Measurements from ENCODE around the gene NKX1-1. TPM values are rescaled to one million over a fixed set of nuclear protein-coding genes. Genes with fewer than 3 reads are reported as not detected.

NKX1-1 gene
- total RNA-seq, 2 donors from 2014 or later: not detected

DNA sequence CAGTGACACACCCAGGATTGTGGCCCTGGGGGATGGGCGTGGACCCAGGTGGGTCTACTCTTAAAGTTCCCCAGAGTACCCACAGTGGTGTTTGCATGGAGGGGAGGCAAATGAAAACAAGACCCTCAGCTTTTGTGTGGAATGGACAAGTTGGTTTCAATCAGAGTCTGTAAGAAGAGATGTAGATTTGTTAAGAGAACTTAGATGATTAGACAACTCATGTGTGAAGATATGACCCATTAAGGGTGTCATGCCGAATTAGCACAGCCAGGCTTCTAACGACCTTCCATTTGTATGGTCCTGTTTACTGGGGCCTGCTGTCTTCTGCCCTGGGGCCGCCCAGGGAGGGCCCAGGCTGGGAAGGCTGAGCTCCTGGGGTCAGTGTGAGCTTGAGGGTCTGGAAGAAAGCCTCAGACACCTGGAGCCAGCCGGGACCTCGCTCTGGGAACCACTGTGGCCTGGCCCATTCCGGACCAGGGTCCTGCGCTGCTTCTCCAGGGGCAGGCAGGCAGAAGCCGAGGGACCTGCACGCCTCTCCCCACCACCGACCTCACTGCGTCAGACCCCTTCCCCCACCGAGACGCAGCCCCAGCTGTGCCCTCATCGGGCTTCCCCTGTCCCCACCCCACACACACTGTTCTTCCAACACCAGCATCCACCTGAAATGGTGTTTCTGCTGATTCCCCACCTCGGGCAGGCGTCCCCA is 38.9 kb downstream of the NKX1-1 start:
- no peak for ATAC-seq
- DNase-seq: peak in 1 of 2 donors; percentile 2
- intact Hi-C loops (cut with DNase I, micrococcal nuclease): no loop called here

DNA sequence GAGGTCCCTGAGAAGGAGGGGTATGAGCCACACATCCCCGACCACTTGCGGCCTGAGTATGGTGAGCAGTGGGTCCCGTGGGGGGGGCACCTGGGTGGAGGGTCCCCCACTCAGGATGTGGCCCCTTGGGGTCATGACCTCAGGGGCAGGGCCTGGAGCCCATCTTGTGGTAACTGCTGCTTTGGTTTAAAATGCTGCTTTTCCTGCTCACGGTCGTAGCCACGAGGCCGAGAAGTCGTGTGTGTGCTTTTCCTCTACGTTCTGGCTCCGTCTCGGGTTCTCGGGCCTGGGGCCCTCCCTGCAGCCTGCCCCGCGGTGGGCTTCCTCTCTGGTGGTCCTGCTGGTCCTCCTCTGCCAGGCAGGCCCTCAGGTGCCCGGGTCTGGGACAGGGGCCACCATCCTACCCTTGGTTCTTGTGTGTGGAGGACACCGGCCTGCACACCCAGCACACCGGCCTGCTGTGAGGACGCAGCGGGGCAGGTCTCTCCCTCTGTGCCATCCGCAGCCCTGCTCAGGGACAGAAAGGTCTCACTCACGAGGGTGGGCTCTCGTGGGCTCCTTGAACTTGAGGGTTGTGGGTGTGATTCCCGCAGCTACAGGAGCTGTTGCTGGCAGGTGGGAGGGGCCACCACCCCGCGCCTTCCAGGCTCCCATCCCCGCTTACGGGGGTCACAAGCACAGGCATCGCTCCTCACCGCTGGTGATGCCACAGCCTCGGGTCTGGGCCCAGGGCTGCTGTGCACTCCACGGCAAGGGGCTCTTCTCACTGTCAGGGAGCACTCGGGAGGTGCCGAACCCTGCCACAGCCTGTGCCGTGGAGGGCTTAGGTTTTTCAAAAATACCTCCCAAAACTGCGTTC is 39.6 kb downstream of the NKX1-1 start:
- peak in 1 of 2 donors; percentile 1 for DNase-seq
- intact Hi-C loops (cut with DNase I, micrococcal nuclease): no loop called here
- ATAC-seq: no peak

GRCh38 chr4:1365271-1366178 is 40.7 kb downstream of the NKX1-1 start:
- ATAC-seq (no peak), DNase-seq (no peak)
- intact Hi-C loops (cut with DNase I, micrococcal nuclease): no loop called here

GRCh38 chr4:1364748-1365147 is 41.5 kb downstream of the NKX1-1 start:
- DNase-seq: no peak
- no peak for ATAC-seq
- intact Hi-C loops (cut with DNase I, micrococcal nuclease): no loop called here

- intact Hi-C loops (cut with DNase I, micrococcal nuclease): no loop called here
- ATAC-seq (no peak), DNase-seq (no peak)
These were observed 42.0 kb downstream of the NKX1-1 start for GRCh38 chr4:1364217-1364616.

DNA sequence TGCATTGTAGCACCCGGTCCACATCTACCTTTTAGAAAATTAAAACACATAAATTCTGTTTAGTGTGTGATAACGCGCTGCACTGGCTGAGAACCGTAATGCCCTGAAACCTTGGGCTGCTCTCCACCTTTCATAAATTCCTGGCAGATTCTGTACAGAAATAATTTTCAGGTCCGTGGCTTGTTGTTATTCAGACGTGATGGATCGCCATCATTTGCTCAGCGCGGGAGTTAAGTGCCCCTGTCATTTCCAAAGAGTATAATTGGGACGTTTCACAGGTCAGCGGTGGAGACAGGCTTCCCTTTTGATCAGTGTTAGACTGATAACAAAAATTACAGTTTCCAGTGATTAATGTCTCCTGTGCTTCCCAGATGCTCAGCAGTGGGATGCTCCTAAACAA is 42.7 kb downstream of the NKX1-1 start:
- intact Hi-C loops (cut with DNase I, micrococcal nuclease): no loop called here
- ATAC-seq (no peak), DNase-seq (no peak)

DNA sequence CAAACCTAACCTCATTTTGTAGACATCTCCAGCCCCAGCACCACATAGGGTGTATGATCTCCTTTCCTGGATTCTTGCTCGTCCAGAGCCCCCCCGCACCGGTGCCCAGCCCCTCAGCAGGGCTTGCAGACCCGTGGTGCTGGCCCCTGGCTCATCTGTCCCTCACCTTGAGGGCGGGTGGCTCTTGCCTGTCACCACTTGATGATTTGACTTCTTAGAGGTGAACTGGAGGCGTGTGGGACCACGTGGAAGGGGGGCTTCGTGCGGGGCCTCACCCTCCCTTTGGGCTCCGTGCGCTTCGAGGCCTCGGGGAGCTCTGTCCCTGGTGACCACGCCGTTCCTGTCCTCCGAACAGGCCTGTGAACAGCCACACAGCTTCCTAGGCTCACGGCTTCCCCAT is 43.7 kb downstream of the NKX1-1 start:
- ATAC-seq (no peak), DNase-seq (no peak)
- intact Hi-C loops (cut with DNase I, micrococcal nuclease): no loop called here

GRCh38 chr4:1362046-1362445 is 44.2 kb downstream of the NKX1-1 start:
- no peak for DNase-seq
- no peak for ATAC-seq
- intact Hi-C loops (cut with DNase I, micrococcal nuclease): no loop called here

DNA sequence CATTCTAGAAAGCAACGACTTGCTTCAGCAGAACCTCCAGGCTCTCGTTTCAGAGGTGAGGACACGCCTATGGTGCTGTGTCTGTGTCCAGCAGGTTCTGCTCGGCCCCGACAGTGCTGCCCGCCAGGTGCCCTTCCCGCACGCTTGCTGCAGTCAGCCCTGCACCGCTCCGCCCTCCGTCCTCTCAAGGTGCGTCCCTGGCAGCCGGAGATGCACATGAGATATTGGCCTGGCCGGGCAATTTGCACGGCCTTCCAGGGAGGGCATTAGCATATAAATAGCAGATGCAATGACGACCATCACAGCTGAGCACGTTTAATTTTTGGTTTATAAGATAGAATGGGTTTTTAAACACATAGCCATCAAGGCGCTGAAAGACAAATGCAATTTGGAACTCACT is 44.8 kb downstream of the NKX1-1 start:
- intact Hi-C loops (cut with DNase I, micrococcal nuclease): no loop called here
- ATAC-seq (no peak), DNase-seq (no peak)

DNA sequence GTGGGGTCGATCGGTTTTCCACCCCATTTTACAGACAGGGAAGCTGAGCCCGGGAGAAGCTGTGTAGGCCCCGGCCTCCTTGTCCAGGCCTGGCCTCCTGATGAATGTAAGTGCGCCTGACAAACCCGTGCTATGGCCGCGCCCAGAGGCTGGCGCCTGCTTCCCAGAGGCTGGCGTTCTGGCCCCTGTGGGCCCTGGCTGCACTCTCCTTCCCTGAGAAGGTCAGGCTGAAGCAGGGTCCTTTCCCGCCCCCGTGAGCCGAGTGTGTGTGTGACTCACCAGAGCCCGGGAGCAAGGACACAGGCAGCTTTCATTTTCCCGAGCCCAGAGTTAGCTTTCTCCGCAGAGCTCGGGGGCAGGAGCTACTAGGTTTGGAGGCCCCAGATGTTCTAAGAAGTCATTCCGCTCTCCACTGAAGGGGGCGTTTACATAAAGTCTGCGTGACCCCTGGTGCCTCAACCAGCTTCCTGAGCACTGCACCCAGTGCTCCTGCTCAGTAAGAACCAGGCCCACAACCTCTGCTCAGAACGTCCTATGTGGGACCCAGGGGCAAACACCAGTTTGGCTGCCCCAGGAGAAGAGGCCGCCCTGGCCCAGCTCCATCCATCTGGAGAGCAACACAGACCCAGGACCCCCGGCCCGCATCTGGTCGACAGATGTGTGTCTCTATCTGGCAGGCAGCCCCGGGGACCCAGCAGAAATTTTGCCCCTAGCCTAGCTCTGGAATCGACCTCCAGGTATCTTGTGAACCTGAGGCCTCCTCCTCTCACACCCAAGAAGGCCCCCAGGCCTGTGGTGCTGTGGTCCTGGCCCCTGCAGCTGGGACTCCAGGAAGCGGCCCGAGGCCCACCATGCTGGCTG is 45.6 kb downstream of the NKX1-1 start:
- DNase-seq: no peak
- ATAC-seq: no peak
- intact Hi-C loops (cut with DNase I, micrococcal nuclease): no loop called here

GRCh38 chr4:1359976-1360375 is 46.3 kb downstream of the NKX1-1 start:
- DNase-seq (no peak), ATAC-seq (no peak)
- intact Hi-C loops (cut with DNase I, micrococcal nuclease): loop anchor here in 1 of 2 donors (10.0 kb wide), 1 partner anchor 265 kb away; no protein-coding TSS in a partner anchor

- DNase-seq: no peak
- no peak for ATAC-seq
These were observed 47.1 kb downstream of the NKX1-1 start for GRCh38 chr4:1359144-1359501.

DNA sequence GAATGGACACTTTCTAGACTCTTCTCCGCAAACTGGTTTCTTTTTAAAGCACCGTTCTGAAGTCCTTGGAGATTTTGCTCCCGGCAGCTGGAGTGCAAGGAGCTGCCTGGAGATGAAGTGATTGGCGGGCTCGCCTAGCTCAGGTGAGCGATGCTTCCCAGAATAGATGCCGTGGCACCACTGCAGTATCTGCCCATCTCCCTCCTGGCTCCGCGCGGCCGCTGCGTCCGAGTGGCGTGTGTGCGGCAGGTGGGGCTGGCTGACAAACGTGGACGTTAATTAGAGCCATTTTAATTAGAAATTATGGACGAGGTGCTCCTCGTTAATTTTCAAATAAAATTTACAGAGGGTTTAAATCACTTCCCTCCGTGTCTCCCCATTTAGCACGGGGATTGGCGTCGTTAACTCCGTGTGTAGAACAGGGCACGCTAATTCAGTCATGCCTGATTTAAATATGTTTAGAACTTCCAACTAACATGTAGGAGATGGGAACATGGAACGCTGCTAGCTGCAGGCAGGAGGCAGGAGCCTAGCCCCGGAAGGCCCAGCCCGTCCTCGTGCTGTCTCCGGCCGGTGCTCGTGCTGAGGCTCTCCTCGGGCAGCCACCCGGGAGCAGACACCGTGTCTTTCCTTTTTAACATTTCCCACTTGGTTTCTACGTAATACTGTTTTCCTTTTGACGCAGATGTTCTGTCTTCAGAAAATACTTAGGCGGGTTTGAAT is 47.7 kb downstream of the NKX1-1 start:
- intact Hi-C loops (cut with DNase I, micrococcal nuclease): loop anchor here in 1 of 2 donors (10.0 kb wide), 1 partner anchor 266 kb away; no protein-coding TSS in a partner anchor
- no peak for DNase-seq
- ATAC-seq: no peak

More at GRCh38 chr4:1359144-1359501, 47.1 kb downstream of the NKX1-1 start:
- intact Hi-C loops (cut with DNase I, micrococcal nuclease): loop anchor here in 1 of 2 donors (10.0 kb wide), 1 partner anchor 266 kb away; no protein-coding TSS in a partner anchor

GRCh38 chr4:1357356-1358248 is 48.6 kb downstream of the NKX1-1 start:
- ATAC-seq: no peak
- DNase-seq: no peak
- intact Hi-C loops (cut with DNase I, micrococcal nuclease): loop anchor here in 1 of 2 donors (10.0 kb wide), 1 partner anchor 267 kb away; no protein-coding TSS in a partner anchor

GRCh38 chr4:1356181-1356998 is 49.9 kb downstream of the NKX1-1 start:
- intact Hi-C loops (cut with DNase I, micrococcal nuclease): loop anchor here in 1 of 2 donors (10.0 kb wide), 1 partner anchor 268 kb away; no protein-coding TSS in a partner anchor
- peak; percentile 33 for ATAC-seq
- peak in 1 of 2 donors; percentile 70 for DNase-seq

Data from left colon (tissue), 2 donors.